Measurements from ENCODE around the gene BOLL. TPM values are rescaled to one million over a fixed set of nuclear protein-coding genes. Genes with fewer than 3 reads are reported as not detected.

The BOLL gene
- total RNA-seq, result not detected in 2 replicates

GRCh38 chr2:197784956-197785941, at the start of gene BOLL:
Gene BOLL (minus strand): TSS chr2:197785319. CDS start chr2:197781850, 3,469 bp downstream.

GRCh38 chr2:197804049-197804757, 19.1 kb upstream of the BOLL start, which contains the start of gene PLCL1:
Gene PLCL1 (plus strand): TSS chr2:197804593.

GRCh38 chr2:197705121-197705911, 79.8 kb downstream of the BOLL start, which contains the start of gene MARS2:
Gene MARS2 (plus strand): TSS chr2:197705369. CDS start chr2:197705406, 37 bp downstream.

Other genes starting within 250 kb of the BOLL start
- 19.7 and 25.6 TPM in 2 replicates for gene RFTN2, start 109.7 kb downstream of the BOLL start, total RNA-seq
- 1.2 and 3.0 TPM in 2 replicates for gene MARS2, start 80.0 kb downstream of the BOLL start, total RNA-seq
- gene PLCL1, start 19.3 kb upstream of the BOLL start, total RNA-seq, result 18.6 and 40.2 TPM in 2 replicates

Data from aortic smooth muscle cell (primary cell).